ENCODE measurements around the gene ZDHHC3.
"Not testable (repeated sequence)": the region's sequence is repeated elsewhere in the genome, so short reads cannot be mapped to it uniquely, and the experiment has no call there.

ZDHHC3 gene

DNA sequence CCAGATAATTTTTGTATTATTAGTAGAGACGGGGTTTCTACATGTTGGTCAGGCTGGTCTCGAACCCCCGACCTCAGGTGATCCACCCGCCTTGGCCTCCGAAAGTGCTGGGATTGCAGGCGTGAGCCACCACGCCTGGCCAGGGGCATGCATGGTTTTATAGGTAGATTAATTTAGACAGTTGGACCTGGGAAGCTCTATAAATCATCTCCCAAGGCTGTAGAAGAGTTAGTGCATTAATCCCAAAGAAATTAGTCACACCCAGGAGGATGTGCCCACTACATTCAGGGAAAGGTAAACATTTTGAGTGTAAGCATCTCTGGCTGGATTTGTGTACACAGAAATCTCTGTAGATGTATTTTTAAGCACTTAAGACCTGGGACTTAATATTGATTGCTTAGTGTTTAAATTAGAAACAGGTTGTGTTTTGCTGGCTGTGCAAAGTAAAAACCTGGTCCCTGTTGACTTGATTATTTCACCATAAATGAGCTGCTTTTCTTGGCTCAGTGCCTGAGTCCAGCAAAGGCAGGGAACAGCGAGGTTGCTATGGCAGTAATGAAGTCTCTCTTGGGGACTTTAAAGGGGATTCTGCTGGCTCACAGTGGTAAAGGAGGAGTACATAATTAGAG is 19.3 kb upstream of the ZDHHC3 start:
- peak; percentile 68 for DNase-seq

DNA sequence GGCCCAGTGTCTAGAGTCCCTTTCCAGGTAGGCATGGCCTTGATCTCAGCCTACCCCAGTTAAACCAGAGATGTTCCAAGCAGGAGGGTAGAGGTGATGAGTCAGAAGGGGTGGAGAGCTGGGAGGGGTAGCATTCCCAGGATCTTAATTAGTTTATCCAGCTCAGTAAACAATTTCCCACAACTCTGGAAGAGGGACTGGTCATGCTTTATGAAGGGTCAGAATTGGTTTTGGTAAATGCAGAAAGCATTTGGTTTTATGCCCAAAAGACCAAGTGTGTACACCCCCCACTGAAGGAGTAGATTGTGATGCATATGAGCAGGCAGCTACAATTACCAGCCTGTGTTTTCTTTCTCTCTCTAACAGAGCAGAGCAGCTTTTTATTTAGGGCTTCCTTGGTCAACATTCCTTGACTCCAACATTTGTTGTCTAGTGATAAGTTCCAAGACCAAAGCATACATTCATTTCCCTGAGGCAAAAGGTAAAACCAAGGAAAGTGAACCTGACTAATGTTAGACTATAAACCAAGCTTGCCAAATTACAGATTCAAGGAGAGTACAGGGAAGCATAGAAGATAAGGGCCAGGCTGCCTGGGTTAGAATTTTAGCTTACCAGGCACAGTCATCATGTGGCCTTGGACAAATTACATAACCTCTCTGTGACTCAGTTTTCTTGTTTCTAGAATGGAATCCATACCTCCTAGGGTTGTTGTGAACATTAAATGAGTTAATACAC is 17.7 kb upstream of the ZDHHC3 start:
- no peak for DNase-seq

DNA sequence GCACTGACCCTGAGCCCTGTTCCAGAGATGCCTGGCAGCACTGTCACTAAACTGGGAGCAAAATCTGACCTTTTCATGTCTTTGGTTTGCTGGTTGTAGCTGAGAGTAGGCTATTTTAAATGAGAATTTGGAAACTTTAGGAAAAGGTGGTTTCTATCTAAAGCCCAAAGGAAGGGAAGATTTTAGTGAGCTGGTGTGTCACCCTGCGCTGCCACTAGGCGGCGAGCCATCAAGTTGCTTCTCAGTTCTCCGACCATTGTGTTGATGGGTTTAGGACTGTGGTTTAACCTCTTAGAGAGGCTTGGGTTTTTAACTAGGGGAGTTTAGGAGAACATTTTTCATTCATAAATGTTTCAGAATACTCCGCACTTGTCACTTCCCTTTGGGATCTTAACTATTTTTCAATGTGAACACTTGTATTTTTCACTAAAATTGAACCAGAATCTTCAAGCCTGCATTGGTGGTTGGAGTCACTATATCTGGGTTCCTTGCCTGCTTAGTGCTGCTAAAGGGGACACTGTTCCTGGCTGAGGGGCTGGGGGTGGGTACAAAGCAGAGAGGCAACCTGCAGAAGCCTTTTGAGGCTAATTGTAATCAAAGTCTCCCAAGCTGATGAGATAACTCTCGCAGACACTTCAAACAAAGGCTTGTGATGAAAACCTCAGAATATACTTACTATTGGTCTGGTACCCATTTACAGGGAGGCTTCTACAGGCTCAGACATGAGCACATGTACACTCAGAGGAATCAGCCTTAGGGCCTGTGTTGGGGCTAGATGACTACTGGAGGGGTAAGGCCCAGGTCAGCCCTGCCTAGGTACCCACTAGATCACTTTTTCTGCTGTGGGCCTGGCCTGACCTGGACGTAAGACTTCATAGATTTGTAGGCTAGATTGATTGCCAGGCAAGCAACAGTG is 16.8 kb upstream of the ZDHHC3 start:
- DNase-seq = no peak

DNA sequence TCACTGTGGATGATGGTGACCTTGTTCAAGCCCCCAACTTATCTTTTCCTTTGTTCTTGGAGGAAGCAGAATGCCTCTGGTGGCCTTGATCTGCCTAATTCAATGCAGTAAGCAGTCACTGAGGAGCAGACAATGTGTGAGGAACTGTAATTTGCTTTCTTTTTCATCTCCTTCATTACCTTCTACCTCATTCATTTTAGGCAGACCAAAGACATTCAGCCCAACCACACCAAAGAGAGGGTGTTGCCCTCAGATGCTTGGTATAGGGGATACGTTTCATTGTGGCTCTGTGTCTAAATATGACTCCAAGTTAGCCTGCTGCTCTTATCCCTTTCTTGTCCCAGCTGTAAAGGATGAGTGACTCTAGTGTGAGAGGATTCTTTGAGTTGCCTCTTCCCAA is 15.4 kb upstream of the ZDHHC3 start:
- DNase-seq = no peak

DNA sequence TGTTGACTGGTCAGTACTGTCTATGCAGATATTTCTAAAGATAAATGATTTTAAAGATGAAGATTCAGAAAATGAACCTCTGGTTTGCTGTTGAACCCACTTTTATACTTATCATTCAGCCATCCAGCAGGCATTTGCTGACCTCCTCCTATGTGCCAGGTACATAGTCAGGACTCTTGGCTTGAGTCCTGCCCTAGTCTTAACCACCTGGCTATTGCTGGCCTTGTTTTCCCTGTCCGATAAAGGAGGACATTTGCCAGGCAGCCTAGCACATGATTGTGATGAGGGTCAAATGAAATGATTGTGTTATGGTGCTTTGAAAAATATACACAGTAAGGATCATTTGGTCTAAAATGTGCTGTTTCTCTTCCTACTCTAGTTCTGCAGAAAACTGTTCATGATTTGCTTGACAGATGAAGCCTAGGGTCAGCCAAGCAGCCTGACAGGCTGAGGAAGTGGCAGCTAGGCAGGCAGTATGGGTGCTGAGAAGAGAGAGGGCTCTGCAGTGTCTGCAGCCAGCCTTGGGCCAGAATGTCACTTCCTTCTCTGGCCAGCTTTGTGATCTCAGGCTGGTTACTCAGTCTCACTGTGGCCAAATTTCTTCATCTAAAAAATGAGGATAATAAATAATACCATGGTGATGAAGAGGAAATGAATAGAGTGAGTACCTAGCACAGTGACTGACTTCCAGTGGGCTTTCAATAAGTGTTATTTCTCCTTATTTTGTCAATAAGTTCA is 13.8 kb upstream of the ZDHHC3 start:
- no peak for DNase-seq

DNA sequence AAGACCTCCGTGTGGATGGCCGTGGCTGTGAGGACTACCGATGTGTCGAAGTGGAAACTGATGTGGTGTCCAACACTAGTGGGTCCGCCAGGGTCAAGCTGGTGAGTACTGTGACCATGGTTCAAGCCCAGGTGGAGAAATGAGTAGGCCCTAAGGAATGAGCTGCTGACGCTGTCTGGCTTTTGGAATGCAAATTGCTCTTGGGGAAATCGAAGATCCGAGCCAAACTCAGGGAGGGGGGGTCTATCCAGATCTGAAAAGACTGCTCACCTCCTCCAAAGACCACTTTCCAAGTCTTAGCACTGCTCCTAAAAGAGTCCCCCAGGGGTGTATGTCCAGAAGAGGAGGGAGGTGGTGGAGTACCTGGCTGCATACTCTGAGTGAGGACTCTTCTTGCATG is 13.2 kb upstream of the ZDHHC3 start:
- no peak for DNase-seq

DNA sequence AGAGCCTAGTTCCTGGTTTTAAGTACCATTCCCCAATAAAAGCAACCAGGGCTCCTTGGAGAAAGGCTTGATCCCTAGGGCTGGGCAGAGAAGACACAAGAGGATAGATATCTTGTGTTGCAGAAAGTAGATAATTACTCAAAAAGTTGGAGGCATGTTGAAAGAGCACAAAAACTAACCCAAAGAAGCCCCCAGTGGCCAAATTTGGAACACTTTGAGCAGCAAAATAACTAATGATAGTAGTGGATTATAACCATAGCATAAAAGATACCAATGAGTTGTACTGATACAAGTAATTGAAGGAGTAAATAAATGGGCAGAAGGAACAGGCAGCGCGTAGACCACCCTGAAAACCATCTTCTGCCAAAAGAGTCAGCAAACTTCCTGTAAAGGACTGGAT is 12.1 kb upstream of the ZDHHC3 start:
- no peak for DNase-seq

DNA sequence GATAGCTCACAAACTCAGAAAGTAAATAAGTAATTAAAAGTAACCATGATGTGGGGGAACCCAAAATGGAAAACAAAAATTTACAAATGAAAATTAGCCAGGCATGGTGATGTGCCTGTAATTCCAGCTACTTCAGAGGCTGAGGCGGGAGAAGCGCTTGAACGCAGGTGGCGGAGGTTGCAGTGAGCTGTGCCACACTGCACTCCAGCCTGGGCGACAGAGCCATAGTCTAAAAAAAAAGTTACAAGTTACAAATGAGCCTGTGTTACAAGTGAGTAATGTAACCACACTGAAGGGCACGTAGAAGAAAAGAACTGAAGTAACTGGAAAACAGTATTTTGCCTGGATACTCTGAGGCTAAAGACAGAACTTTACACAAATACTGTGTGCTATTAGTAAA is 11.4 kb upstream of the ZDHHC3 start:
- no peak for DNase-seq

DNA sequence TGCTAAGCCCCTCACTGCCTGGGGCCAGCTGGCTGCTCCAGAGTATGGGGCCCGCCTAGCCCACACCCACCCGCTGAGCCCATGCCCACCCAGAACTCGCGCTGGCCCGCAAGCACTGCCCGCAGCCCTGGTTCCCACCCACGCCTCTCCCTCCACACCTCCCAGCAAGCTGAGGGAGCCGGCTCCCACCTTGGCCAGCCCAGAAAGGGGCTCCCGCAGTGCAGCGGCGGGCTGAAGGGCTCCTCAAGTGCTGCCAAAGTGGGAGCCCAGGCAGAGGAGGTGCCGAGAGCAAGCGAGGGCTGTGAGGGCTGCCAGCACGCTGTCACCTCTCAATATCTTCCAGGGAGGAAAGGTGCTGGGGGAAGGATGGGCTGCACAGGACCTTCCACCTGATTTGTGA is 10.4 kb upstream of the ZDHHC3 start:
- not testable (repeated sequence) for DNase-seq

DNA sequence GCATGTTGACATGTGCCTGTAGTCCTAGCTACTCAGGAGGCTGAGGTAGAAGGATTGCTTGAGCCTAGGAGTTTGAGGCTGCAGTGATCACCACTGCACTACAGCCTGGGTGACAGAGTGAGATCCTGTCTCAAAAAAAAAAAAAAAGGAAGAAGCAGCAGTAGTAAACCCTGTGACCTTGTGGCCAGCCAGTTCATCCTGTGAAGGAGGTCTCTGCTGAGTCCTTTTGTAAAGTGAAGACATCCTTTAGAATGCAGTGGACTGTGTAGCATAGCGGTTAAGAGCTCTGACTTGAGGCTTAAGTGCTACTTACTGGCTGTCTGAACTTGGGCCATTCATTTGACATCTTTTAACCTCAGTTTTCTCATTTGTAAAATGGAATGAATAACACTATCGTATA is 8.4 kb upstream of the ZDHHC3 start:
- DNase-seq = no peak

DNA sequence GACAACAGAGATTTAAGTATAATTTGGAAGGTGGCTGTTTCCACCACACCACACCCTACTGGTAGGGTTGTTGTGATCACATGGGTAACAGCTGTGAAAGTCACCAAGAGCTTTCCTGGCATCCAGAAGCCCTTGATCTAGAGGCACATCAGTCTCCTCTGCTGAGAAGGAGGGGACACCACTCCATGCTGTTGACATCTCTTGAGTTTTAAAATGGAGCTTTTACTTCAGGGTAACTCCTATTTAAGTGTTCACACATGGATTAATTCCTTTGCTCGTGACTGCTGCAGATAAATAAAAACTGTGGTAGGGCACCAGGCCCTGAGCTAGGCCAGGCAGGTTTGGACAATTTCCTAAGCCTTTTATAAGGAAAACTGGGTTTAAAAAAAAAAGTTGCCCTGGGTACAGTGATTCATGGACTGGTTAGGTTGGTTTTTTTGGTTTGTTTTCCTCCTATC is 7.5 kb upstream of the ZDHHC3 start:
- no peak for DNase-seq

DNA sequence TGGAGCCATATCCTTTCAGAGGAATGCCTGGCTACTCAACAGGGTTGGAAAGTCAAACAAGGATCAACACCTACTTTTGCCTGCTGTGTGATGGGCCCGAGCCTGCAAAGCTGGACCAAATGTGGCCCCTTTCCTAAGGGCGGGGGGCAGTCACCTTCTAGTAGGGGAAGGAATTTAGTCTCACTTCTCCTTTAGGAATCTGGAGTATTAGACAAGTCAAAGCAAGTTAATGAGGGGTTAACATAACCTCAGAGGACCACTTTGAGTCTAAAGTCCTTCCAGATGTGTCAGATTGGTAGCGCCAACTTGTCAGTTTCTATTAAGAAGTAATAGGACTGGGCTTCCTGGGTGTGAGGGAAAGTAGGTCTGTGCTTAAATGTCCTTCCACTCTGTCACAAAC is 6.8 kb upstream of the ZDHHC3 start:
- DNase-seq = no peak

DNA sequence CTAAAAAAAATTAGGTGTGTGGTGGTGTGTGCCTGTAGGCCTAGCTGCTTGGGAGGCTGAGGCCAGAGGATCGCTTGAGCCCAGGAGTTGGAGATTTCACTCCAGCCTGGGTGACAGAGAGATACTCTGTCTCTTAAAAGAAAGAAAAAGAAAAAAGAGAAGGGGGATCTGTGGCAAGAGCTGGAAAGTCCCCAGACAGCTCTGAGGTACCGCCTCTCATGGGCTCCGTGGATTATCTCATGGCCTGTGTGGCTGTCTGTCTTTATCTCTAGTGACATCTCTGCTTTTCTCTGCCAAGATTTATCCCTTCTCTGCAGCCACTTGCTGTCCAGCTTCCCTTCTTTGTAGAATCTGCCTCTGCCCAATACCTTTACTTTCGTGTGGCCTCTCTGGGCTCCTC is 5.8 kb upstream of the ZDHHC3 start:
- no peak for DNase-seq

DNA sequence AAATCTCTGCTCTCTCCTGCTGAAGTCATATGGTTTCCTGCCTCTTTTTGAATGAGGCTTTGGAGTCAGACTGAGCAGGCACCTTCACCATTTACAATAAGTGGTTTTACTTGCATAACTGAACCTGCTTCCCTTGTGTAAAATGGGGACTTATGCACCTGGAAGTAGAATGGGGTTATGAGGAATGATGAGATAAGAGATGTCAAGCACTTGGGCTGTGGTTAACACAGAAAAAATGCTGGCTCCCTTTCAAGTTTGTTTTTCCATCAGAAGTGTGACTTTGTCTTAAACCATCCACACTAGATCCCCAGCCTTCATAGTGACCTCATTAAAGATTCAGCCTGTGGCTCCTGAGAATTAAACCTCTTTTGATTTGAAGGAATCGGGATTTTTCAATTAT is 5.2 kb upstream of the ZDHHC3 start:
- DNase-seq = no peak

DNA sequence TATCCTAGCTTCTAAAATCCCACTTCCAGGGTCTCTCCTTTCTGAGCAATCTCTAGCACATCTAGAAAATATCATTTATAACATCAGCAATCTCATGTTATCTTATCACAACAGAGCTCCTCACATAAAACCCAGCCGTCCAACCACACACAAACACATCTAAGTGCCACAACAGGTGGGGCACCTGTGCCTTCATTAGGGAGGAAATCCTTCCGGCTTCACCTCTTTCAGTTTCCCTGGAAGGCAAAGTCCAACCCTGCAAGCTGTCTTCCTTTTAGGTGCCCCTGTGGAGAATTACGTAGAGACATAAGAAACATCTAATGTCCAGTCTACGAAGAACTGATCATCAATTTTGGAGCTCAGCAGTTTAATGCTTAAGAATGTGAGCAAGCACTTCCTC is 1.6 kb downstream of the ZDHHC3 start:
- DNase-seq = no peak

DNA sequence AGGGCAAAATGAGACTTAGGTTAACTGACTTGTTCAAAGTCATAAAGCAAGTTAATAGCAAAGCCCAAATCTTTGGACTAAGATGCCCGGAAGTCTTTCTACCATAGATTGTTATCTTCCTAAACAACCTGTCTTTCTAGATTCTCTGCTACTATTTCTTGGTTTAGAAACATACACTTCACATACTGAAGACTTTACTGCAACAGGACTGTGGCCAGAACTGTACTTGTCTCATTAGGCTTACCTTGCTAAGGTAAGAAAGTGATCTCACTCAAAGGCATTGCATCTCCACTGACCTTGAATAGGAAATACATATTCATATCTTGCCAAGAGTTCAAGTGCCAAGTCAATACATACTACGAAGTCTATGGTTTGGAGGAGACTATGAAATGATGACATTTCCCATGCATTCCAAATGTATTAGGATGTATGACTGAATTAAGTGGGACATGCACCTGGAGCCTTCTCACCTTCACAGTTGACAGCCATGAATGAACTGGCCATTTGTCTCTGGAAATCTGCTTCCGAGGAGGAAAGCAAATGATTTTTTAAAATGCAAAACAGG is 5.0 kb downstream of the ZDHHC3 start:
- no peak for DNase-seq

DNA sequence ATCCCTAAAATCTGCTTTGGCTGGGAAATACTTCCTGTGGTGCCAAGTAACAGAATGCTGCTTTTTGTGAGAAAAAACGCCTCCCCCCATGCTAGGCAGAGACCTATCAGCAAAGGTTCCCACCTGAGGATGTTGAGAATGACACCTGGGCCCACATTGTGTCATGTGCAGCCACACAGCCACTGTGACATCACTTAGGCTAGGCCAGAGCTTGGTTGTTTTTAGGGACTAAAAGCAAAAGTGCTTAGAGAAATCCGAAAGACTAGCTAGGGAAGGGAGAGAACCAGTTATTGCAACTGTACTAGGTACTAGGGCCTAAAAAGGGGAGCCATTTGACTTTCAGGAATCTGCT is 6.2 kb downstream of the ZDHHC3 start:
- DNase-seq = no peak

DNA sequence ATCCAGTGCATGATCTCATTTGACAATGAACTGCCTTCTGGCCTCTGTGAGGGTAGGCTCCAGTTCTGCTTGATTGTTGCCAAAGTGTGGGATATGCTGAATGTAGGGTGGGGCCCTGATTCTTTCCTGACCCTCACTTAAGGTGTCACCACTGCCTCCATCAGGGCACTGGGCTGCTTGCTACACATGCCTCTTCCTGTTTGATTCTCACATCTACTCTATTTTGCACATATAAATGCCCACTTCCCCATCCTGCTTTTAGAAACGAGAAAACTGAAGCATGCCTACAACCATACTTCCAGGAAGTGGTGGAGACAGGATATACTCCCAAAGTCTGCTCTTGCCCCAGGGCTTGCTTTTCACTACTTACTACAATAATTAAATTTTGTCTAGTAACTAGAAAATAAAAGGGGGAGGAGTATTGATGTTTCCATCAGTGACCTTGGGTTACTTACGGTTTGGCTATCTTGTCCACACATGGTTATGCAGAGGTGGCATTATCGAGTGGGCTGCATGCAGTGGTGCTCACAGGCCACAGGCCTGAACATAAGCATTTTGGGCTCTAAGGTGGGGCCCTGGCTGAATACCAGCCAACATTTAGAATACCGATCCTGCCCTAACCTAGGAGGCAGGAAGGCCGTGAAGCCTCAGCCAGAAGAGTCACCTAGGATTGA is 6.7 kb downstream of the ZDHHC3 start:
- DNase-seq = no peak

DNA sequence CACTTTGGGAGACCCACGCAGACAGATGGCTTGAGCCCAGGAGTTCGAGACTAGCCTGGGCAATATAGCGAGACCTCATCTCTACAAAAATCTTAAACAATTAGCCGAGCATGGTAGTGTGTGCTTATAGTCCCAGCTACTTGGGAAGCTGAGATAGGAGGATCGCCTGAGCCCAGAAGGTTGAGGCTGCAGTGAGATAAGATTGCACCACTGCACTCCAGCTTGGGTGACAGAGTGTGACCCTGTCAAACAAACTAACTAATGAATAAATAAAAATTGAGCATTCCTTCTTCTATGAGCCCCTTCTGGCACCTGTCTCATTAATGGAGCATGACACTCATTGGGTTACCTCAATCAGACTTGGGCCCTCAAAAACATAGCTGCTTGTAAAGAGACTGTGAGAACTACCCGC is 7.5 kb downstream of the ZDHHC3 start:
- DNase-seq = no peak

DNA sequence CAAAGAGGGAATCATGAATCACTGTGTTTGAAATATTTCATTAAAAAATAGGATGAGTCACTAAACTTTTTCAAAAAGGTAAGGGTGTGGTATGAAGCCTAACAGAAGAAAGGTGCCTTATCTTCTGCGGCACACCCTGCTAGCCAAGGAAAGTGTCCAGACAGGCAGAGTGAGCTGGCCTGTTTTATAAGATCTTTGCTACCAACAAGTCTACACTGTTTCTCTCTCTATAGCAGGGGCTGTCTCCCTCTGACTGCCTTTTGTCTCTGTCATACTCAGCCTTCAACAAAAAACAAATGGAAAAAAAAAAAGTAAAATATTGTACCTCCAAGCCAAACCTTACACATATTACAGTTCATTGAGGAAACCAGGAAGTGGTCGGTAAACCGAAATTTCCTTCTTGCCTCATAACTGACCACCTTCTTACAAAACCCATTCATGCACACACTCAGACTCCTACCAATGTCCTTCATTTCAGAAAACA is 9.1 kb downstream of the ZDHHC3 start:
- no peak for DNase-seq

DNA sequence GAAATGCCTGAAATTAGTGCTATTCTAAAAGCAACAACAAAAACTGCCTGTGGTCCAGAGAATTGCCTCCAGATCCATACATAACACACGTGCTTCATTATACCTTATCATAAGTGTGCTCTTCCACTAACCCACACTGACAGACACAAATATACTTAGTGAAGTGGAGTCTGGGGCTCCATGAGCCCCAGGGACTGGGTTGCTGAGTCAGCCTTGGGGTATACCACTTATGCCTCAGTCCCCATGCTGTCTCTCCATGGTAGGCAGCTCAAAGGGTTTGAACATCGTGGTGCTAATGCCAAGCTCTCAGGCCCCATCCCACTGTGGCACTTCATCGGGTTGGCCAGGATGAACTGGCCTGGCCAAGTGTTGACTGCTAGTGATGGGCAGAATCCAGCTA is 10.8 kb downstream of the ZDHHC3 start:
- DNase-seq = no peak

Data from femur (tissue), 1 donor.